HepG2 (cell line): ENCODE results near the gene SP6. TPM values are rescaled to one million over a fixed set of nuclear protein-coding genes. Genes with fewer than 3 reads are reported as not detected.
A peak's percentile ranks its signal among the peaks of the same experiment; 100 is the strongest.

Source experiments
- AKAP8 ChIP-seq: sonication (generic); formaldehyde crosslinking; IDR thresholded peaks from 2 replicates; pipeline ENCODE4 v1.5.1; 2020; ENCODE audit warnings: mild to moderate bottlenecking, missing genetic modification reagents
- ATF1 ChIP-seq: IDR thresholded peaks from 2 replicates; pipeline ENCODE4 v1.6.1; 2016; ENCODE audit warnings: mild to moderate bottlenecking, control low read depth
- BRD4 ChIP-seq: sonication (generic); formaldehyde crosslinking; IDR thresholded peaks from 2 replicates; pipeline ENCODE4 v1.4.0; 2020; ENCODE audit warnings: missing genetic modification reagents
- CEBPB ChIP-seq: IDR thresholded peaks from 2 replicates; pipeline ENCODE4 v1.6.1; 2011; ENCODE audit warnings: low read depth, low read length, improper control_type of control experiment, borderline replicate concordance
- CHD2 ChIP-seq: IDR thresholded peaks from 2 replicates; pipeline ENCODE4 v1.6.1; 2011; ENCODE audit warnings: low read depth, low read length, improper control_type of control experiment
- FLYWCH1 ChIP-seq: sonication (generic); formaldehyde crosslinking; IDR thresholded peaks from 2 replicates; pipeline ENCODE4 v1.8.1; 2023; ENCODE audit warnings: mild to moderate bottlenecking, missing genetic modification reagents
- FOXJ3 ChIP-seq: sonication (generic); formaldehyde crosslinking; IDR thresholded peaks from 2 replicates; pipeline ENCODE4 v1.4.0; 2020; ENCODE audit warnings: missing genetic modification reagents, mild to moderate bottlenecking, borderline replicate concordance
- FOXK2 ChIP-seq: fragments of 450-650 bp; IDR thresholded peaks from 2 replicates; pipeline ENCODE4 v1.6.1; 2016
- NFRKB ChIP-seq: fragments of 450-650 bp; IDR thresholded peaks from 2 replicates; pipeline ENCODE4 v1.6.1; 2017
- NONO ChIP-seq, 2 experiments: fragments of 450-650 bp in 1 of 2; sonication (generic) in 1 of 2; formaldehyde crosslinking in 1 of 2; IDR thresholded peaks in 1 of 2; conservative IDR thresholded peaks in 1 of 2; 2 replicates each; pipeline versions ENCODE4 v1.6.1 to v1.8.0; 2017 to 2022; ENCODE audit warnings: mild to moderate bottlenecking in 1 of 2, missing genetic modification reagents in 1 of 2, moderate library complexity in 1 of 2
- RCOR2 ChIP-seq: IDR thresholded peaks from 2 replicates; pipeline ENCODE4 v1.6.1; 2016; ENCODE audit warnings: missing biosample characterization, missing genetic modification reagents
- SMARCE1 ChIP-seq: fragments of 450-650 bp; IDR thresholded peaks from 2 replicates; pipeline ENCODE4 v1.6.1; 2017; ENCODE audit warnings: borderline replicate concordance
- ZFX ChIP-seq: sonication (generic); formaldehyde crosslinking; IDR thresholded peaks from 2 replicates; pipeline ENCODE4 v1.4.0; 2020; ENCODE audit warnings: mild to moderate bottlenecking, low read depth, missing genetic modification reagents, moderate library complexity
- ZNF10 ChIP-seq: sonication (generic); formaldehyde crosslinking; IDR thresholded peaks from 2 replicates; pipeline ENCODE4 v1.4.0; 2020; ENCODE audit warnings: mild to moderate bottlenecking, low read depth, missing genetic modification reagents, borderline replicate concordance
- ZNF317 ChIP-seq: sonication (generic); formaldehyde crosslinking; IDR thresholded peaks from 2 replicates; pipeline ENCODE4 v1.5.0; 2020; ENCODE audit warnings: mild to moderate bottlenecking, missing genetic modification reagents
- ZNF431 ChIP-seq: sonication (generic); formaldehyde crosslinking; IDR thresholded peaks from 2 replicates; pipeline ENCODE4 v1.9.0; 2022; ENCODE audit warnings: missing genetic modification reagents, low read depth, mild to moderate bottlenecking, borderline replicate concordance
- ZNF737 ChIP-seq: sonication (generic); formaldehyde crosslinking; IDR thresholded peaks from 2 replicates; pipeline ENCODE4 v1.5.0; 2020; ENCODE audit warnings: missing genetic modification reagents, mild to moderate bottlenecking, borderline replicate concordance
- ZNF841 ChIP-seq: sonication (generic); formaldehyde crosslinking; IDR thresholded peaks from 2 replicates; pipeline ENCODE4 v1.8.1; 2023; ENCODE audit warnings: missing genetic modification reagents, borderline replicate concordance
- polyA plus RNA-seq, 8 experiments: library from polyadenylated mRNA; depleted of rRNA in 3 of 8; stranded (reverse) in 7 of 8; unstranded in 1 of 8; fragments of >200 nt; fragmentation: Illumina TruSeq in 4 of 8; extraction: Trizol in 4 of 8; gene quantifications; 2 replicates each; pipeline versions ENCODE4 v1.2.1 to v1.2.3, GENCODE V29; 2011 to 2016; ENCODE audit warnings: low read depth in 4 of 8, missing spikeins in 1 of 8, mixed read lengths in 1 of 8; ENCODE audit not compliant: insufficient read depth in 1 of 8
- total RNA-seq, 5 experiments: library from RNA; depleted of rRNA; stranded (reverse); fragments of >200 nt; fragmentation: Illumina TruSeq; extraction: Trizol; gene quantifications; 2 replicates each; pipeline ENCODE4 v1.2.3, GENCODE V29; 2016; ENCODE audit warnings: low read depth in 1 of 5
- TF ChIP-seq, protein P1 (sequence below): sonication (generic); formaldehyde crosslinking; IDR thresholded peaks from 2 replicates; pipeline ENCODE4 v1.4.0; 2020; ENCODE audit warnings: missing genetic modification reagents, borderline replicate concordance
- TF ChIP-seq, protein P2 (sequence below): sonication (generic); formaldehyde crosslinking; IDR thresholded peaks from 2 replicates; pipeline ENCODE4 v1.4.0; 2020; ENCODE audit warnings: missing genetic modification reagents
- TF ChIP-seq, protein P3 (sequence below): fragments of 450-650 bp; IDR thresholded peaks from 2 replicates; pipeline ENCODE4 v1.6.1; 2017; ENCODE audit warnings: mild to moderate bottlenecking
- TF ChIP-seq, protein P4 (sequence below): sonication (generic); formaldehyde crosslinking; IDR thresholded peaks from 2 replicates; pipeline ENCODE4 v1.4.0; 2020; ENCODE audit warnings: missing genetic modification reagents
- TF ChIP-seq, protein P5 (sequence below): sonication (generic); formaldehyde crosslinking; IDR thresholded peaks from 2 replicates; pipeline ENCODE4 v1.5.0; 2020; ENCODE audit warnings: missing genetic modification reagents

The SP6 gene
- total and polyA plus RNA-seq, 2 of the 13 experiments (the other 11 are each of a cell fraction or from before 2014, with no cell fraction given): 0.07 TPM

DNA sequence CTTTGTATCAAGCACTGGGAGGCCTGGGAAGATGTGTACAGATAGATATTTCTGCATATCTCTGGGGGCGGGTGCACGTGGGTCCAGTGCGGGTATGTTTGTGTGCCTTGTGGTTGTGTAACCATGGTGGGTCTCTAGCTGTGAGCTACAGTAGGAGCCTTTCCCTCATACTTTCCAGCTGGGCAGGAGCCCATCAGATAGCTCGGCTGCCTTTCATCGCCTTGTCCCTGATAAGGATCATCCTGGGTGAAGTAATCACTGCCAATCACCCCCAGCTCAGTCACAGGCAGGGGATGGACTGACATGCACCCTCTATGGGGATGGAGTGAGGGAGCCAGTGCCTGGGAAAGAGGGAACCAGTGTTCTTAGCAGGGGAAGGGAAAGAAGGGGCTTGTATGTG, 6.7 kb downstream of the SP6 start (continued):
- TF ChIP-seq, protein P1, sequence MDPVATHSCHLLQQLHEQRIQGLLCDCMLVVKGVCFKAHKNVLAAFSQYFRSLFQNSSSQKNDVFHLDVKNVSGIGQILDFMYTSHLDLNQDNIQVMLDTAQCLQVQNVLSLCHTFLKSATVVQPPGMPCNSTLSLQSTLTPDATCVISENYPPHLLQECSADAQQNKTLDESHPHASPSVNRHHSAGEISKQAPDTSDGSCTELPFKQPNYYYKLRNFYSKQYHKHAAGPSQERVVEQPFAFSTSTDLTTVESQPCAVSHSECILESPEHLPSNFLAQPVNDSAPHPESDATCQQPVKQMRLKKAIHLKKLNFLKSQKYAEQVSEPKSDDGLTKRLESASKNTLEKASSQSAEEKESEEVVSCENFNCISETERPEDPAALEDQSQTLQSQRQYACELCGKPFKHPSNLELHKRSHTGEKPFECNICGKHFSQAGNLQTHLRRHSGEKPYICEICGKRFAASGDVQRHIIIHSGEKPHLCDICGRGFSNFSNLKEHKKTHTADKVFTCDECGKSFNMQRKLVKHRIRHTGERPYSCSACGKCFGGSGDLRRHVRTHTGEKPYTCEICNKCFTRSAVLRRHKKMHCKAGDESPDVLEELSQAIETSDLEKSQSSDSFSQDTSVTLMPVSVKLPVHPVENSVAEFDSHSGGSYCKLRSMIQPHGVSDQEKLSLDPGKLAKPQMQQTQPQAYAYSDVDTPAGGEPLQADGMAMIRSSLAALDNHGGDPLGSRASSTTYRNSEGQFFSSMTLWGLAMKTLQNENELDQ (CRISPR knock-in tag): no peak
- TF ChIP-seq SMARCE1 (no peak), ZNF10 (no peak), ZNF317 (no peak), BRD4 (no peak), ZFX (CRISPR knock-in tag) (no peak), FLYWCH1 (CRISPR knock-in tag) (no peak), NONO (IDR thresholded peaks at IDR 0.05) (no peak), NONO (CRISPR knock-in tag; conservative IDR thresholded peaks at IDR 0.05) (no peak), RCOR2 (CRISPR knock-in tag) (no peak), ZNF737 (CRISPR knock-in tag) (no peak), FOXK2 (no peak), AKAP8 (CRISPR knock-in tag) (no peak), ZNF841 (CRISPR knock-in tag) (no peak), ATF1 (no peak), CHD2 (no peak), FOXJ3 (no peak), NFRKB (no peak), CEBPB (peak; percentile 78; the same call in 1 of the 2 replicates), ZNF431 (CRISPR knock-in tag) (no peak)
- TF ChIP-seq, protein P2, sequence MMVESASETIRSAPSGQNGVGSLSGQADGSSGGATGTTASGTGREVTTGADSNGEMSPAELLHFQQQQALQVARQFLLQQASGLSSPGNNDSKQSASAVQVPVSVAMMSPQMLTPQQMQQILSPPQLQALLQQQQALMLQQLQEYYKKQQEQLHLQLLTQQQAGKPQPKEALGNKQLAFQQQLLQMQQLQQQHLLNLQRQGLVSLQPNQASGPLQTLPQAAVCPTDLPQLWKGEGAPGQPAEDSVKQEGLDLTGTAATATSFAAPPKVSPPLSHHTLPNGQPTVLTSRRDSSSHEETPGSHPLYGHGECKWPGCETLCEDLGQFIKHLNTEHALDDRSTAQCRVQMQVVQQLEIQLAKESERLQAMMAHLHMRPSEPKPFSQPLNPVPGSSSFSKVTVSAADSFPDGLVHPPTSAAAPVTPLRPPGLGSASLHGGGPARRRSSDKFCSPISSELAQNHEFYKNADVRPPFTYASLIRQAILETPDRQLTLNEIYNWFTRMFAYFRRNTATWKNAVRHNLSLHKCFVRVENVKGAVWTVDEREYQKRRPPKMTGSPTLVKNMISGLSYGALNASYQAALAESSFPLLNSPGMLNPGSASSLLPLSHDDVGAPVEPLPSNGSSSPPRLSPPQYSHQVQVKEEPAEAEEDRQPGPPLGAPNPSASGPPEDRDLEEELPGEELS (CRISPR knock-in tag): 0 out of 2 replicates have a peak, but pooled peaks have one; percentile 20
- TF ChIP-seq, protein P3, sequence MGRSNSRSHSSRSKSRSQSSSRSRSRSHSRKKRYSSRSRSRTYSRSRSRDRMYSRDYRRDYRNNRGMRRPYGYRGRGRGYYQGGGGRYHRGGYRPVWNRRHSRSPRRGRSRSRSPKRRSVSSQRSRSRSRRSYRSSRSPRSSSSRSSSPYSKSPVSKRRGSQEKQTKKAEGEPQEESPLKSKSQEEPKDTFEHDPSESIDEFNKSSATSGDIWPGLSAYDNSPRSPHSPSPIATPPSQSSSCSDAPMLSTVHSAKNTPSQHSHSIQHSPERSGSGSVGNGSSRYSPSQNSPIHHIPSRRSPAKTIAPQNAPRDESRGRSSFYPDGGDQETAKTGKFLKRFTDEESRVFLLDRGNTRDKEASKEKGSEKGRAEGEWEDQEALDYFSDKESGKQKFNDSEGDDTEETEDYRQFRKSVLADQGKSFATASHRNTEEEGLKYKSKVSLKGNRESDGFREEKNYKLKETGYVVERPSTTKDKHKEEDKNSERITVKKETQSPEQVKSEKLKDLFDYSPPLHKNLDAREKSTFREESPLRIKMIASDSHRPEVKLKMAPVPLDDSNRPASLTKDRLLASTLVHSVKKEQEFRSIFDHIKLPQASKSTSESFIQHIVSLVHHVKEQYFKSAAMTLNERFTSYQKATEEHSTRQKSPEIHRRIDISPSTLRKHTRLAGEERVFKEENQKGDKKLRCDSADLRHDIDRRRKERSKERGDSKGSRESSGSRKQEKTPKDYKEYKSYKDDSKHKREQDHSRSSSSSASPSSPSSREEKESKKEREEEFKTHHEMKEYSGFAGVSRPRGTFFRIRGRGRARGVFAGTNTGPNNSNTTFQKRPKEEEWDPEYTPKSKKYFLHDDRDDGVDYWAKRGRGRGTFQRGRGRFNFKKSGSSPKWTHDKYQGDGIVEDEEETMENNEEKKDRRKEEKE: no peak
- TF ChIP-seq, protein P4, sequence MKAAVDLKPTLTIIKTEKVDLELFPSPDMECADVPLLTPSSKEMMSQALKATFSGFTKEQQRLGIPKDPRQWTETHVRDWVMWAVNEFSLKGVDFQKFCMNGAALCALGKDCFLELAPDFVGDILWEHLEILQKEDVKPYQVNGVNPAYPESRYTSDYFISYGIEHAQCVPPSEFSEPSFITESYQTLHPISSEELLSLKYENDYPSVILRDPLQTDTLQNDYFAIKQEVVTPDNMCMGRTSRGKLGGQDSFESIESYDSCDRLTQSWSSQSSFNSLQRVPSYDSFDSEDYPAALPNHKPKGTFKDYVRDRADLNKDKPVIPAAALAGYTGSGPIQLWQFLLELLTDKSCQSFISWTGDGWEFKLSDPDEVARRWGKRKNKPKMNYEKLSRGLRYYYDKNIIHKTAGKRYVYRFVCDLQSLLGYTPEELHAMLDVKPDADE (CRISPR knock-in tag): no peak
- TF ChIP-seq, protein P5, sequence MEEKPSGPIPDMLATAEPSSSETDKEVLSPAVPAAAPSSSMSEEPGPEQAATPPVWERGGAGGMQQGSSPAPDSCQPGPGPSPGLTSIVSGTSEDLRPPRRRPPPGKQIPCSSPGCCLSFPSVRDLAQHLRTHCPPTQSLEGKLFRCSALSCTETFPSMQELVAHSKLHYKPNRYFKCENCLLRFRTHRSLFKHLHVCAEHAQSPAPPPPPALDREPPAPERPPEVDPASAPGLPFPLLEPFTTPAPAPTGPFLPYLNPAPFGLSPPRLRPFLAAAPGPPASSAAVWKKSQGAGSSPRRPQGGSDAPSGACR (CRISPR knock-in tag): no peak
